ENCODE results near the gene ZNF14.

DNA sequence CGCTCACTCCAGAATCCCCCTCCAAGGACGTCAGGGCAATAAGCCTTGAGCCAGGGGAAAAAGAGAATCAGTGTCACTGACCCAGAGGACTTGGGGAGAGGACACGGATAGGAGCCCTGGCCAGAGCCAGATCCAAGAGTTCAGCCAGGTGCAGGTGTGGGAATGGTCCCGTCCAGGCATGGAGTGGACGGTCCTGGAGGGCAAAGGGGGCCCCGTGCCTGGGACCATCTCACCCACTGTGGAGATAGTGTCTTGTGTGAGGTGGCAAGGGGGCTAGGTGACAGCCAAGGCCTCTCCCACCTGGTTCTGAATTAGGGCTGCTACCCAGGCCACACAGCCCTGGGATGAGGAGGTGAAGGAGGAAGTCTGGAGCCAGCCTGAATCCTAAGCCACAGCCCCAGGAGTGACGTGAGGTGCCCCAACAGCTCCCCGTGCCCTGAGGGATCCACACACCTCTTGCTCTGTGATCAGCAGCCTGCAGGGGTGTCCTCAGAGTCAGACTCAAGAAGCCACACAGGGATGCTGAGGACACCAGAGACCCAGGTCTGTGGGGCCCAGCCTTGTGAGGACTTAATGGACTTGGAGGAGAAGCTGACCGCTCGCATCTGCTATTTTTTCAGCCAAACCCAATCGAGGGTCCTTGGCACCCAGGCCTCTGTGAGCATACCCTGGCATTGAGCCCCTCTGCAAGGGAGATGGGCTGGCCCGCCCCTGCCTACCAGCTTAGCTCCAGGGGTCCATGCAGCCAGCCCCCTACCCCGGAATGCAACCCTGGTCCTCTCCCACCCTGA is 16.4 kb upstream of the ZNF14 start:
- TF ChIP-seq, protein P1, sequence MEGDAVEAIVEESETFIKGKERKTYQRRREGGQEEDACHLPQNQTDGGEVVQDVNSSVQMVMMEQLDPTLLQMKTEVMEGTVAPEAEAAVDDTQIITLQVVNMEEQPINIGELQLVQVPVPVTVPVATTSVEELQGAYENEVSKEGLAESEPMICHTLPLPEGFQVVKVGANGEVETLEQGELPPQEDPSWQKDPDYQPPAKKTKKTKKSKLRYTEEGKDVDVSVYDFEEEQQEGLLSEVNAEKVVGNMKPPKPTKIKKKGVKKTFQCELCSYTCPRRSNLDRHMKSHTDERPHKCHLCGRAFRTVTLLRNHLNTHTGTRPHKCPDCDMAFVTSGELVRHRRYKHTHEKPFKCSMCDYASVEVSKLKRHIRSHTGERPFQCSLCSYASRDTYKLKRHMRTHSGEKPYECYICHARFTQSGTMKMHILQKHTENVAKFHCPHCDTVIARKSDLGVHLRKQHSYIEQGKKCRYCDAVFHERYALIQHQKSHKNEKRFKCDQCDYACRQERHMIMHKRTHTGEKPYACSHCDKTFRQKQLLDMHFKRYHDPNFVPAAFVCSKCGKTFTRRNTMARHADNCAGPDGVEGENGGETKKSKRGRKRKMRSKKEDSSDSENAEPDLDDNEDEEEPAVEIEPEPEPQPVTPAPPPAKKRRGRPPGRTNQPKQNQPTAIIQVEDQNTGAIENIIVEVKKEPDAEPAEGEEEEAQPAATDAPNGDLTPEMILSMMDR (IDR thresholded peaks at IDR 0.05) = no peak
- TF ChIP-seq POLR2AphosphoS5 (IDR thresholded peaks at IDR 0.05) = no peak
- no peak for TF ChIP-seq POLR2A (IDR thresholded peaks at IDR 0.05)
